ENCODE measurements around the gene KLHDC1.

The KLHDC1 gene

DNA sequence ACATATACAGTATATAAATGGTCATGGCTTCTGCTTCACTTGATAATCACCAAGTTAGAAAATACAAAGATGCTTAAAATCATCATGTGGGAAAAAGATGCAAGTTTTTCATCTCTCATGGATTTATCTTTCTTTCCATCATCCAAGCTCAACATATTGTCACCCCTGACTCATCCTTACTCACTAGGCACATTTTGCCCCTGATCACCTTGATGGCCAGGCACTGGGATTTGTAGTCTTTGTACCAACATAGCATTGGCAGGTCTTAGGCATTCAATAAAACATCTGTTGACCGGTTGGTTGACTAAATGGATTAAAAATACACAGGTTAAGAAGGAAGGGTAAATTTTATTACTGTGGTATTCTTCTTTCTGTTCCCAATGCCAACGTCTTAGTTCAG lies 103.1 kb downstream of the KLHDC1 start:
- H3K4me3 ChIP-seq (ENCODE audit: low read depth, low read length, poor library complexity, severe bottlenecking), result no peak overlapping the region
- H3K36me3 ChIP-seq (ENCODE audit: insufficient read depth, low read length), result peaks cover 82% of the 10 kb centered on the region
- no peaks in the 10 kb centered on the region for H3K9me2 ChIP-seq (ENCODE audit: low read depth, low read length)
- H3K9ac ChIP-seq (ENCODE audit: low read length), result no peak overlapping the region
- H3K4me1 ChIP-seq (ENCODE audit: insufficient read depth, low read length, severe bottlenecking), result no peaks in the 10 kb centered on the region
- no peaks in the 10 kb centered on the region for H3F3A ChIP-seq (ENCODE audit: insufficient read depth, low read length)
- no peak overlapping the region for H3K27ac ChIP-seq (ENCODE audit: low read depth, low read length, poor library complexity, severe bottlenecking)
- H3K79me2 ChIP-seq (ENCODE audit: insufficient read depth, low read length), result no peaks in the 10 kb centered on the region
- no peak overlapping the region for H2AFZ ChIP-seq (ENCODE audit: low read length)
- no peaks in the 10 kb centered on the region for H3K9me3 ChIP-seq (ENCODE audit: low read length)
- no peak for TF ChIP-seq EZH2 (IDR thresholded peaks at IDR 0.05; ENCODE audit: borderline replicate concordance, low read length)
- TF ChIP-seq, protein P1, sequence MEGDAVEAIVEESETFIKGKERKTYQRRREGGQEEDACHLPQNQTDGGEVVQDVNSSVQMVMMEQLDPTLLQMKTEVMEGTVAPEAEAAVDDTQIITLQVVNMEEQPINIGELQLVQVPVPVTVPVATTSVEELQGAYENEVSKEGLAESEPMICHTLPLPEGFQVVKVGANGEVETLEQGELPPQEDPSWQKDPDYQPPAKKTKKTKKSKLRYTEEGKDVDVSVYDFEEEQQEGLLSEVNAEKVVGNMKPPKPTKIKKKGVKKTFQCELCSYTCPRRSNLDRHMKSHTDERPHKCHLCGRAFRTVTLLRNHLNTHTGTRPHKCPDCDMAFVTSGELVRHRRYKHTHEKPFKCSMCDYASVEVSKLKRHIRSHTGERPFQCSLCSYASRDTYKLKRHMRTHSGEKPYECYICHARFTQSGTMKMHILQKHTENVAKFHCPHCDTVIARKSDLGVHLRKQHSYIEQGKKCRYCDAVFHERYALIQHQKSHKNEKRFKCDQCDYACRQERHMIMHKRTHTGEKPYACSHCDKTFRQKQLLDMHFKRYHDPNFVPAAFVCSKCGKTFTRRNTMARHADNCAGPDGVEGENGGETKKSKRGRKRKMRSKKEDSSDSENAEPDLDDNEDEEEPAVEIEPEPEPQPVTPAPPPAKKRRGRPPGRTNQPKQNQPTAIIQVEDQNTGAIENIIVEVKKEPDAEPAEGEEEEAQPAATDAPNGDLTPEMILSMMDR (IDR thresholded peaks at IDR 0.05; ENCODE audit: low read length), result no peak
- no peak overlapping the region for H3K4me2 ChIP-seq (ENCODE audit: low read length)
- no peaks in the 10 kb centered on the region for H3K27me3 ChIP-seq (ENCODE audit: insufficient read depth, low read length)
- H4K20me1 ChIP-seq (ENCODE audit: insufficient read depth, low read length), result no peaks in the 10 kb centered on the region
